Astrocyte of the hippocampus (primary cell): Measurements from ENCODE around the gene DSTN.

Source experiments
- DNase-seq: peaks from one replicate; pipeline ENCODE4 v3.0.0; 2011; ENCODE audit warnings: low read depth, low spot score

DSTN gene

DNA sequence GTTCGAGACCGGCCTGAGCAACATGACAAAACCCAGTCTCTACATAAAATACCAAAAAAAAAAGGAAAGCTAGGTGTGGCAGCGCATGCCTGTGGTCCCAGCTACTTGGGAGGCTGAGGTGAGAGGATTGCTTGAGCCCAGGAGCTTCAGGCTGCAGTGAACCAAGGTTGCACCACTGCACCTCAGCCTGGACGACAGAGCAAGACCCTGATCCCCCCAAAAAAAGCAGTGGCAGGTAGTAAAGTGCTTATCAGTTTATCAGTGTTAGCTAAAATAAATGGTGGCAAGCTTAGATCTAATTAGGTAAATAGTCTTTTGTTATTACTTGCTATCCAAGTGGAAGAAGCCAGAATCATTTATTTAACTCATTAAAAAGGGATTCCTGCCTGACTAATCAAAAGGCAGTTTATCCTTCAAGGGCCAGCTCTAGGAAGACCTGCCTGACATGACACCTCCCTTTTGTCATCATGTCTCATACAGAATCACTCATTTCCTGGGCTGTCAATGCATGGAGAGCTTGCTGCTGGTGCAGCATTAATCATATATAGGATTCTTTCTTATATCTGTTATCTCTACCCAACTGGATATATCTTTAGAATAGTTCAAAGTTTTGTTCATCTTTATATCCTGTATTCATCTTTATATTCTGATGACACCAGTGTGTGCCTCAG lies 9.6 kb downstream of the DSTN start:
- no peak for DNase-seq

DNA sequence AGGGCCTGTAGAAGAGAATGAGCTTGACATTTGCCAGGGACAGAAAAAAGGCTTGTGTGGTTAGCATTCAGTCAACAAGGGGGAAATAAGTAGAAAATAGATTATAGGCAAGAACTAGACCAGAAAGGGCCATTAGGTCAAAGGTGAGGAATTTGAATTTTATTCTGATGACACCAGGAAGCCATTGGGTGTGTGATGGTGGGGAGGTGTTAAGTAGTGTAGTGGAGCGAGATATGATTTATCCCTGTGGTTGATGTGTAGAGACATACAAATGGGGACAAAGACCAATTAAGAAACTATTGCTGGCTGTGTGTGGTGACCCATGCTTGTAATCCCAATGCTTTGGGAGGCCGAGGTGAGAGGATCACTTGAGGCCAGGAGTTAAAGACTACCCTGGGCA lies 11.0 kb downstream of the DSTN start:
- no peak for DNase-seq

DNA sequence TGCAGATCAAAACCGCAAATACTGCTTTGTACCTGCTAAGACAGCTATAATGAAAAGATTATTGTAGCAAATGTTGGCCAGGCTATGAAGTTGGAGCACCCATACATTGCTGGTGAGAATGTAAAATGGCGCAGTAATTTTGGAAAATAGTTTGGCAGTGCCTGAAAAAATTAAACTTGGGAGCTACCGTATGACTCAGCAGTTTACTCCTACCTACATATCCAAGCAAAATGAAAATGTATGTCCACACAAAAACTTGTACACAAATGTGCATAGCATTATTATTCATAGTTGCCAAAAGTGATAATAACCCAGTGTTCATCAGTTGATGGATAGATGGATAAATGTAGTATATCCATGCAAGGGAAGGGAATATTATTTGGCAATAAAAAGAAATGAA lies 13.3 kb downstream of the DSTN start:
- no peak for DNase-seq

DNA sequence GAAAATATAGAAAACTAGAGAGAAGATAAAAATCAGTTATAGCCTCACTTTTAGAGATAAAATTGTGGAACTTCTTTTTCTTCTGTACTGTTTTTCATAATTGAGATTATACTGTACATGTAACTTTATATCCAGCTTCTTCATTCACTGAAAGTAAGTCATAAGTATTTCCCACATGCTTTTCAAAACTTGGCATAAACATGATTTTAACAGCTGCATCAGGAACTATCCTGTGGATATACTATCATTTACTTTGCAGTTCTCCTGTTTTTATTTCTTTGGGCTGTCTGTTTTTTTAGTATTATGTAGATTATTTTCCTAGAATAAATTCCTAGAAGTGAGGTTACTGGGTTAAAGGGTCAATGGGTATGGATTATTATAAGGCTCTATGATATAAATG lies 14.8 kb downstream of the DSTN start:
- DNase-seq: no peak

DNA sequence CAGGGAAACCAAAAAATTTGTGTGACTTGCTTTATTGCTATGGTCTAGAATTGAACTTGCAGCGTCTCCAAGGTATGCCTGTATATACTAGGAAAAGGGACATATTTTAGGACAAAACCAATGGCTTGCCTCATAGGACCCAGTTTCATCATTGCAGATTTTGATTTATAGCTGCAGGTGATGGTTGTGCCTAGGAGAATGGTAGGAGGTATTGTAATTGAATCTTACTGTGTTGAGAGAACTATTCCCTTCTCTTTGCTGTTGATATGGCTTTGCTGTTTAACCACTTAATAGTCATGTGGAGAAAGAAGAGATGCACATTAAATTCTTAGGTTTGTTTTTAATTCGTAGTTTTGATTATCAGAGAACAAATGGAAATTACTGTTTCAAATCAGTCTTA lies 16.4 kb downstream of the DSTN start:
- DNase-seq: no peak

DNA sequence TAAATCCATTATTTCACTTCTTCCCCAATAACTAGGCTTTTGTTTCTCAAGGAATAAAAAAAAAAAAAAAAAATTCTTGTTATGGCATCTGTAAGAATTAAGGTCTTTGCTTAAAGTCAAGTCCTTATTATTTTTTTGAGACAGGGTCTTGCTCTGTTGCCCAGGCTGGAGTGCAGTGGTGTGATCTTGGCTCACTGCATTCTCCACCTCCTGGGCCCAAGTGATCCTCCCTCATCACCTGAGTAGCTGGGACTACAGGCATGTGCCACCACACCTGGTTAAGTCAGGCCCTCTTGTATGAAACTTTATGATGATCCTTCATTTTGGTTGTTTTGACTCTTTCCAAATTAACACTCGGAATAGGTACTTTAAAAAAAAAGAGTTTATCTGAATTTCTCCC lies 17.3 kb downstream of the DSTN start:
- DNase-seq: no peak

DNA sequence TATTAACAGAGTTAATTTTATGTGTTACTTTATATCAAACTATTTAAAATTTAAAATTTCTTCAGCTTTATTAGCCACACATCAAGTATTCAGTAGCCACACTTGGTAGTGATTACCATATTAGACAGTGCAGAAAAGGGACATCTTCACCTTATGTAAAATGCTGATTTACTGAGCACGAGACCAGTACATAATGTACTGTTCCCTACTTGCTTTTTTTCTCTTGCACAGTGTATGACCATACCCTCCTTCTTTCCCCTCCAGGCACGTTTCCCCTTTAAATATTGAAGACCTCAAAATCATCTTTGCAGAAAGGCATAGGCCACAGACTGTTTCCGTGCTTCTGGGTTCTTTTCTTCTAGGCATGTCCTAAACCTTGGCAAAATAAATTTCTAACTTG lies 17.9 kb downstream of the DSTN start:
- DNase-seq: no peak

DNA sequence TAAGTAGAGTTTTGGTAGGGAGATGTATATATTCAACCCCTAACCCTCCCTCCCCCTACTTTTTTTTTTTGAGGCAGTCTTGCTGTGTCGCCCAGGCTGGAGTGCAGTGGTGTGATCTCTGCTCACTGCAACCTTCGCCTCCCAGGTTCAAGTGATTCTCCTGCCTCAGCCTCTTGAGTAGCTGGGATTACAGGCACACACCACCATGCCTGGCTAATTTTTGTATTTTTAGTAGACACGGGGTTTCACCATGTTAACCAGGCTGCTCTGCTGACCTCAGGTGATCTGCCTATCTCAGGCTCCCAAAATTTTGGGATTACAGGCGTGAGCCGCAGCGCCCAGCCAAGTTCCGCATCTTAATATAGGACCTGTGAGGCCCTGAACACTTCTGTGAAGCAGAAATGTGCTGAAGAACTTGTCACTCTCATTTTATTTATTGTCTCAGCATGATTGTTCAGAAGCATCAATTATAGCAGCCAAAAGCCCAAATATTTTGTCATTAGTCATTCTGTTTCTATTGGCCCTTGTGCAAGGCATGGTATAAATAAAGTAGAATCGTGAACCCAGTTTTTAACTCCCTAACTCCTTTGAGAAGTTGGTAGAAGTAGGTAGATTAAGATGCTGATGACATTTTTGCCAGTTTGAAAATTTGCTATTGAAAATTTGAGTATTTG lies 19.4 kb downstream of the DSTN start:
- no peak for DNase-seq

DNA sequence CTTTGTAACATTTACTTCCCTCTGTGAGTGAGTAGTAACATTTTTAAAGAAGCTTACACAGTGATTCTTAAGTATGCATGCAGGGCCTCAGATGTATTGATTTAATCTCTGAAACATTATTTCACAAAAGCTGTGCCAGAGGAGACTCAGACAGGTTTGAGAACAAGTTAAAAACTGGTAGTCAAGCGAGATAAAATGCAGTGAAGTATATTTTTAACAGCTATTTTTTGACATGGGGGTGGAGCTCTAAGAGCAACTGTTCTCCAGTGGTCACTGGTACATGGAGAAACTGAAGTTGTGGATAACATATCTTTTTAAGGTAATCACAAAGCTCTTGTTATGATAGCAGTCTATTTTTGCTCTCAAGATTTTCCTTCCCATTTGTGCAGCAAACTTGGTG lies 20.4 kb downstream of the DSTN start:
- no peak for DNase-seq

DNA sequence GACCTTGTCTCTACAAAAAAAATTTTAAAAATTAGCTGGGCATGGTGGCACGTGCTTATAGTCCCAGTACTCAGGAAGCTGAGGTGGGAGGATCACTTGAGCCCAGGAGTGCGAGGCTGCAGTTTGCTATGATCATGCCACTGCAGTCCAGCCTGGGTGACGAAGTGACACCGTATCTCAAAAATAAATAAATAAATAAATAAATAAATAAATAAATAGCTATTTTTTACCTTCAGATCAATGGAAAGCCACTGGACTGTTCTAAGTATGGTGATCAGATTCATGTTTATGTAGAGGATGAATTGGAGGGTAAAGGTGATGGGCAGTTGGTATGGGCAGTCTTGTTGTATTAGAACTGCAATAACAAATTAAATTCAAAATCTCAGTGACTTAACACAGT lies 24.0 kb downstream of the DSTN start:
- DNase-seq: no peak

DNA sequence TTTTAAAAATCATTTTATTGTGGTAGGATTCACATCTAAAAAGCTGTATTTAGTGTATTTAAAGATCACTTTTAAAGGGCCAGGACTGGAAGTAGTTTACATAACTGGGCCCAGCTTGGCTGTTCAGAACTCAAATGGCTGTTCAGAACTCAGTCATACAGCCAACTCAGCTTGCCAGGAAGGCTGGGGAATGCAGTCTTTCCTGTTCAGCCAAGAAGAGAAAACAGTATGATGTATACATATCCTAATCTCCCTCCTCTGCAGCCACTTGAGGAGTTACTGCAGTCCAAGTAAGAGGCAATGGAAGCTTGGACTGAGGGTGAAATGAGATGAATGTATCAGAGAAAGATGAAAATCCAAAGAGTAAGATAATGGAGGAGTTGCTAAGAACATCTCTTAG lies 24.6 kb downstream of the DSTN start:
- DNase-seq: peak; percentile 38

DNA sequence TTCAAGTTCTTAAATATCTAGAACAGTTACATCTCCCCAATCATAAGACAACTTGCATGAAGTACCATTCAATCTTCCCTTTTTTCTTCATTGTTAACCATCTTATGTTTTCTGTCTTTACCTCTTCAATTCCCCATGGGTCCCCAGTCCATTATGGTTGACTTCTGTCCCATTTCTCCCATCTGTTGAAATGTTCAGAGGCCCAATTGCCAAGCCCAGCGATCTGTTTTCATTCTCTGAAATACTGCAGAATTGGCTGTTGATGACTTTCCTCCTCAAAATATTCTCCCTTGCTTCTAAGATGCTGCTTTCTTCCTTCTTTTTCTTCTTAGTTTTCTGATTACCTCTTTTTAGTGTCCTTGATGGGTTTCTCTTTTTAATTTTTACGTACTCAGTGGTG lies 26.0 kb downstream of the DSTN start:
- no peak for DNase-seq

DNA sequence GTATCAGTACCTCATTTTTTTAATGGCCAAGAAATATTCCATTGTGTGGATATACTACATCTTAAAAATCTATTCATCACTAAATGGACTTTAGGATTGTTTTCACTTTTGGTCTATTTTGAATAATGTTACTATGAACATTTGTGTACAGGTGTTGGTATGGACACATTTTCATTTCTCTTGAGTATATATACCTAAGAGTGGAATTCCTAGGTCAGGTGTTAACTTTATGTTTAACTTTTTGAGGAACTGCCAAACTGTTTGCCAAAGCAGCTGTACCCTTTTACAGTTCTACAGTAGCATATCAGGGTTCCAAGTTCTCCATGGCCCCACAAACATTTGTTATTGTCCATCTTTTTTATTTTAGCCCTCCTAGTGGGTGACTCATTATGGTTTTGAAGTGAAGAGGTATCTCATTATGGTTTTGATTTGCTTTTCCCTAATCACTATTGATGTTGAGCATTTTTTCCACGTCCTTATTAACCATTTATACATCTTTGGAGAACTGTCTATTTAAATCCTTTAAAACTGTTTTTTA lies 28.2 kb downstream of the DSTN start:
- no peak for DNase-seq

DNA sequence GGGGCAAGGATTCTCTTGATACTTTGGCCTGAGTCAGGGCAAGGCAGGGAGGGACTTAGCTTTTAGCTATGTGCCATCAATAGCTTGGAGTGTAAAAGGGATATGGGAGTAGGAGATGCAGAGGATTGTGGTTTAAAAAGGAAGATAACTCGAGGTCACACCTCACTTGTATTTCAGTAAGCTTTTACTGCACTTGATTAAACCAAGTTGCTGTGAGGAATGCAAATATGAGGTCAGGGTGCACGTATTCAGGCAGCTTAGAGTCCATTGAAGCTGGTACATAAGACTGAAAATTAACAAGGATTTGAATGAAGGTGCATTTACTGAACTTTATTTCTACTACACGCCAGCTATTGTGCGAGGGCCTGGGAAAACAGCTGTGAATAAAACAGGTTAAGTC lies 32.1 kb downstream of the DSTN start:
- DNase-seq: no peak

DNA sequence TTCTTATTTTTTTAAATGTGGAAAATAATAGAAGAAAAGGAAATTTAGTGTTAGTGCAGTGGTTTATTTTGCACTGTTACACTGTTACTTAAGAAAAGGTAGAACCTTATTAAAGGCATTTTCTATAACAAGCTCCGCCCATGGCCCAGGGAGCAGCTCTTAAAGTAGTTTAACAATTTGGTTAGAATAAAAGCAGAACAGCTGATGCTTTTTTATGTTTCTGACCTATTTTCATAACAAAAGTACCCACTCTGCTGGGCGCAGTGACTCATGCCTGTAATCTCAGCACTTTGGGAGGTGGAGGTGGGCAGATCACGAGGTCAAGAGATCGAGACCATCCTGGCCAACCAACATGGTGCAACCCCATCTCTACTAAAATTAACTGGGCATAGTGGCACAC lies 32.6 kb downstream of the DSTN start:
- DNase-seq: no peak

DNA sequence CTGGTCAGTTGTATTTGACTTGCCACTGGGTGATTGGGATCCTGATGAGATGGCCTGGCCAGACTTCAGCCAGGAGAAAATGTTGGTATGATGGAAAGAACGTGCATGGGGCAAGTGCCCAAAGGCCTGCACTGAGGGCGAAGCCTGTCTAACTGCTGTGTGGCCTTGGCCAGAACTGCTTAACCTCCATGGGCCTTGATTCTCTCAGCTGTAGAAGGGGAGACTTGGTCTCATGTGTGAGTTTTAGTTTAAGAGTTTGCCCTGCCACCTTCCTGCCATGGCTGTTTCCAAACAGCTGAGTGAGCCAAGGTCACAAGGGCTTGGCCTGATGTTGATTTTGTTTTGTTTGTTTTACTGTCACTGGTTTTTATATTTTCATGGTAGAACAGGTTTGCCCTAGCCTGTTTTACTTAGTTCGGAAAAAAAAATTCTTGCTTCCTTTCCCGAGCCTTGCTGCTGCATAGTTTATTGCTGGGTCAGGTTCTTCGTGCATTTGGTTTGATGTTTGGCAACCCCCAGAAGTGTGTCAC lies 35.3 kb downstream of the DSTN start:
- no peak for DNase-seq

DNA sequence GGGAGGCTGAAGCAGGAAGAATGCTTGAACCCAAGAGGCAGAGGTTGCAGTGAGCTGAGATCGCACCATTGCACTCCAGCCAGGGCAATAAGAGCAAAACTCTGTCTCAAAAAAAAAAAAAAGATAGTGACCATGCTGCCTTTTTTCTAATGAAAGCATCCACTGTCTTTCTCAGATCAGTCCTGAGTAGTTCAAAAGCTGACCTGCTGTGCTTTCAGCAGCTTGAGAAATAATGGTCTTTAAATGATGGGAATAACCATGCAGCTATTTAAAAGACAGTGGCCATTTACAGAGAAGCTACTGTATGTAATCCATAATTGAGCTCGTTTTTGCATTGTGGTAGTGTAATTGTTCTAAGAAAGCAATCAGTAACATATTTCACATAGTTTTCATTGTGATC lies 36.1 kb downstream of the DSTN start:
- DNase-seq: no peak

DNA sequence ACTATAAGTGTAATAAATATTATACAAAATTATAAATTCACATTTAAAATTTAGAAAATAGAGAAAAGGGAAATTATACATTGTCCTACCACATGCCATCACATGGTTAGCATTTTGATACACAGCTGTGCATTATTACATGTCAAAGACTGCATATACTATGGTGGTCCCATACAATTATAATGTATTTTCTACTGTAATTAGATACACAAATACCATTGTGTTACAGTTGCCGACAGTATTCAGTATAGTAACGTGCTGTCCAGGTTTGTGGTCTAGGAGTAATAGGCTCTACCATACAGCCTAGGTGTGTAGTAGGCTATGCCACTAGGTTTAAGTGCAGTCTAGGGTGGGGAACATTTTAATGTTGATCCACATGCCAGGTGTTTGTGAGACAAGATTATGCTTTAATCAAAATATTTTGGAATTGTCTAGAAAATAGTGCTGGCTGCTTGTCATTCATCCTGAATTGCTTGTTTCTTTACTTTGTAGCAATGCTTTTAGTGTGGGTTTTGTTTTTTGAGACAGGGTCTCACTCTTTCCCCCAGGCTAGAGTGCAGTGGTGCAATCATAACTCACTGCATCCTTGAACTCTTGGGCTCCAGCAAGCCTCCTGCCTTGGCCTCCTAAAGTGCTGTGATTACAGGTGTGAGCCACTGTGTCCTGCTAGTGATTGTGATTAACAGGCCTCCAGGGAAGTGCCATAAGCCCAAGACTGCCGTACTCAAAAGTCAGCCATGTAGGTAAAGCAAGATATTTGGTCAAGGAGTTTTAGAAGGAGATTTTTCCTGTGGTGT lies 39.0 kb downstream of the DSTN start:
- no peak for DNase-seq

DNA sequence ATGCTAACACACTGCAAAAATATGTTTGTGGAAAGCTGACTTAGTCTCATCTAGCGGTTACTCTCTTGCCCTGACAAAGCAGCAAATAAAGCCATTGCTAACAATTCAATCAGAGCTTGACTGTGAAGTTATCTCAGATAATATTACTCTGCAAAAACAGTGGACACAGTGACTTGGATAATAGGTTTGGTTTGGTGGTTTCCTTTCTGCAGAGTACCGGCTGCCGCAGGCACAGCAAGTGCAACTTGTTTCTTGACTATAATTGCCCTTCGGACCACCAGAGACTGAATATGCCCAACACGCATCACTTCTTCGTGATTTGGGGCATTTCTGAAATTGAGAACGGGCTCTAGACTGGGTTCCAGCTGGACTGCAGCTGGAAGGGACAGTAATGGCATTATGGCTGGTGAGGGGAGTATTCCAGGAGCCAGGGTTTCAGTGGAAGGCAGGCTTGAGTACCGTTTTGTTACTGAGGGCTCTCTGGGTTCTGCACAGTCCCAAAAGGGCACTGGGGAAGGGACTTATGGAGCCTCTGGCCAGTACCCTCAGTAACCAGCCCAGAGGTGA lies 40.0 kb downstream of the DSTN start:
- no peak for DNase-seq

DNA sequence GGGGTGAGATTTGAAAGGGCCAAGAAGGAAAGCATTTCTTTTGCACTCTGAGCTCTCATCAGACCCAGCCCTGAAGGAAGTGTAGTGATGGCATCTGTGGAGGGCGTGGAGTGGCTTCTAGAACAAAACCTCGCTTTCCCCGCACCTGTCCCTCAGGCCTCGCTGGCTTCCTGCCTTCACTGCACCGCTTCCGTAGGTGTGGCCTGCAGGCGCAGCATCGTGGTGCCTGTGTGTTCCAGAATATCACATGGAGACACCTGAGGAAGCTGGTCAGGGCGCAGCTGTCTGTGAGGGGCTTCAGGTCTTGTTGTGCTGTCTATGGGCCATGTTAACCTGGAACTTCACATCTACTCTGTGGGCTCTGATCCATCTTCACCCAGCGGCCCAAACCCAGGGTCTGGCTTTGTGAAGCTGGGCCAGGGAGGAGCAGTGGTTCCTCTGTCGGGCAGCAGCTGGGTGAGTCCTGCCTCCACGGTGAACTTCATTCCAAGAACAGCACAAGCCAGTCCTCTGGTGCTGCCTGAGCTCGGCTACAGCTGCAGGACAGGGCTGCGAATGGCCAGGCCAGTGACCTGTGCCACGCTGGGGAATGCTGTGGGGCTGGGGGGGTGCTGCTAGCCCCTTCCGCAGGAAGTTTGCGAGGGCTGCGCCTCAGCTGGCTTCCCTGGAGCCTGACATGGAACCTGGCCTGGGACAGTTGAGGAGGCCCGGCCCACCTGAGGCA lies 40.9 kb downstream of the DSTN start:
- DNase-seq: peak; percentile 28

DNA sequence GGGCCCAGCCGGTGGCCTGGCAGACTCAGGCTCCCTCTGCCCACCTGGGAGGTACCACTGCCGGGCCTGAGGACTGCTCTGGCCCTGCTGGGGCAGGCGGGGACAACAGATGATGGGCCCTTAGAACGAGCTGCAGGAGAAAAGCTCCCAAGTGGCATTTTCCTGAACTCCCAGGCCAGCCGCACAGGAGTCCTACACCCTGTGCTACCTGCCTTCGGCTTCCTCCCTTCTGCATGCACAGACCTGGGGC lies 41.3 kb downstream of the DSTN start:
- peak; percentile 62 for DNase-seq
